B cell (primary cell): Measurements from ENCODE around the gene EPHA7. TPM values are rescaled to one million over a fixed set of nuclear protein-coding genes. Genes with fewer than 3 reads are reported as not detected.

ENCODE experiments used
- ATAC-seq: fragments of 200-7000 bp; cut with Tn5 transposase; one replicate; pipeline ENCODE4 v1.10.0; 2021; ENCODE audit warnings: low read depth, mild to moderate bottlenecking, moderate number of reproducible peaks, moderate library complexity
- CTCF ChIA-PET: fragments of 350-600 bp; sonication (Branson Sonifier 250); formaldehyde crosslinking; loops from one replicate; lab custom pipeline; 2021; ENCODE audit warnings: antibody characterized with exemption, inconsistent platforms; lab: Charles Lee
- POLR2A ChIA-PET: fragments of 350-600 bp; sonication (Branson Sonifier 250); formaldehyde crosslinking; loops from one replicate; lab custom pipeline; 2021; ENCODE audit warnings: antibody characterized with exemption; lab: Charles Lee
- DNase-seq: peaks from one replicate; pipeline ENCODE4 v3.0.0; 2013
- H2AFZ ChIP-seq: 2 replicates; pipeline ENCODE4 v1.6.1; 2012; ENCODE audit warnings: mild to moderate bottlenecking, low read depth, low read length; ENCODE audit not compliant: insufficient read depth, poor library complexity, severe bottlenecking
- H3K27ac ChIP-seq, 2 donors: 1 replicate in 1 of 2; 2 replicates in 1 of 2; pipeline ENCODE4 v1.5.1; 2012 to 2013; ENCODE audit warnings: low read length in 2 of 2, mild to moderate bottlenecking in 2 of 2, moderate library complexity in 1 of 2
- H3K27me3 ChIP-seq, 4 experiments: fragments of 200-600 bp in 1 of 4; sonication (generic) in 1 of 4; replicated peaks in 1 of 4; 1 replicate in 2 of 4; 2 replicates in 2 of 4; pipeline versions ENCODE4 v1.6.1 to v1.7.0; 2013 to 2016; ENCODE audit warnings: low read length in 3 of 4, mild to moderate bottlenecking in 2 of 4, mixed read lengths in 1 of 4, moderate library complexity in 1 of 4; ENCODE audit not compliant: insufficient read depth in 4 of 4, control insufficient read depth in 3 of 4; ENCODE audit errors: control extremely low read depth in 1 of 4
- H3K36me3 ChIP-seq, 2 experiments: replicated peaks in 1 of 2; 1 replicate in 1 of 2; 2 replicates in 1 of 2; pipeline versions ENCODE4 v1.6.1 to v1.7.1; 2013; ENCODE audit warnings: low read length in 1 of 2; ENCODE audit not compliant: insufficient read depth in 2 of 2, control insufficient read depth in 1 of 2; ENCODE audit errors: control extremely low read depth in 1 of 2, extremely low read depth in 1 of 2
- H3K4me1 ChIP-seq, 2 donors: fragments of 200-600 bp in 1 of 2; sonication (generic) in 1 of 2; 1 replicate in 1 of 2; 2 replicates in 1 of 2; pipeline versions ENCODE4 v1.5.1 to v1.6.1; 2013 to 2017; ENCODE audit warnings: low read length in 2 of 2; ENCODE audit not compliant: control insufficient read depth in 2 of 2, insufficient read depth in 2 of 2
- H3K4me2 ChIP-seq: replicated peaks from 2 replicates; pipeline ENCODE3; 2012; ENCODE audit warnings: mild to moderate bottlenecking, low read depth, low read length; ENCODE audit not compliant: poor library complexity, severe bottlenecking
- H3K4me3 ChIP-seq, 5 experiments: fragments of 200-600 bp in 1 of 5; sonication (generic) in 1 of 5; 1 replicate in 3 of 5; 2 replicates in 2 of 5; pipeline versions ENCODE4 v1.5.1 to v1.7.0; 2011 to 2016; ENCODE audit warnings: low read length in 4 of 5, mild to moderate bottlenecking in 4 of 5, low read depth in 2 of 5, control low read depth in 1 of 5, moderate library complexity in 1 of 5; ENCODE audit not compliant: insufficient read depth in 1 of 5; ENCODE audit errors: control extremely low read depth in 1 of 5, extremely low read depth in 1 of 5
- H3K79me2 ChIP-seq: fragments of 200-600 bp; sonication (generic); one replicate; pipeline ENCODE4 v1.6.0; 2016; ENCODE audit warnings: low read length; ENCODE audit not compliant: control insufficient read depth, insufficient read depth
- H3K9ac ChIP-seq: fragments of 200-600 bp; sonication (generic); 2 replicates; pipeline ENCODE4 v1.6.1; 2017; ENCODE audit warnings: mild to moderate bottlenecking, low read length, moderate library complexity
- H3K9me3 ChIP-seq, 3 donors: one replicate each; pipeline versions ENCODE4 v1.6.1 to v1.7.1; 2013; ENCODE audit warnings: low read length in 2 of 3; ENCODE audit not compliant: control insufficient read depth in 2 of 3, insufficient read depth in 1 of 3; ENCODE audit errors: control extremely low read depth in 1 of 3
- H4K20me1 ChIP-seq: 2 replicates; pipeline ENCODE4 v1.6.0; 2012; ENCODE audit warnings: mild to moderate bottlenecking, low read length; ENCODE audit not compliant: insufficient read depth, control insufficient read depth, poor library complexity, severe bottlenecking
- H3K27ac Mint-ChIP-seq: one replicate; pipeline ENCODE4 v1.8.0; 2021; ENCODE audit warnings: mixed read lengths
- H3K27me3 Mint-ChIP-seq: one replicate; pipeline ENCODE4 v1.8.0; 2021; ENCODE audit warnings: mixed read lengths
- H3K4me1 Mint-ChIP-seq: one replicate; pipeline ENCODE4 v1.8.0; 2021; ENCODE audit warnings: mixed read lengths
- H3K4me3 Mint-ChIP-seq: one replicate; pipeline ENCODE4 v1.8.0; 2021; ENCODE audit warnings: mixed read lengths
- H3K9me3 Mint-ChIP-seq: one replicate; pipeline ENCODE4 v1.8.0; 2022; ENCODE audit warnings: mixed read lengths; ENCODE audit not compliant: insufficient read depth
- EZH2 ChIP-seq: IDR thresholded peaks from 2 replicates; pipeline ENCODE4 v1.6.1; 2012; ENCODE audit warnings: borderline replicate concordance, low read depth, mild to moderate bottlenecking, moderate library complexity, low read length; ENCODE audit not compliant: insufficient read depth, poor library complexity, severe bottlenecking
- WGBS: methylation state at CpG from one replicate; pipeline ENCODE4 v1.1.5; 2013; ENCODE audit warnings: missing lambda C conversion rate; ENCODE audit not compliant: insufficient coverage; 5-methylcytosine and 5-hydroxymethylcytosine counted together
- intact Hi-C: fragments of 100-400 bp; cut with micrococcal nuclease; formaldehyde crosslinking; loops from one replicate; pipeline ENCODE4 v1.10.0; 2022
- polyA plus RNA-seq: library from polyadenylated mRNA; depleted of rRNA; stranded (reverse); fragments of >200 nt; gene quantifications from 2 replicates; pipeline ENCODE4 v1.2.3, GENCODE V29; 2012
- total RNA-seq, 2 donors: library from RNA; stranded (reverse); fragments of 120-200 nt in 1 of 2; gene quantifications; 1 replicate in 1 of 2; 2 replicates in 1 of 2; pipeline versions ENCODE4 v1.2.3 to v1.2.4, GENCODE V29; 2013 to 2022
- TF ChIP-seq, protein P1 (sequence below): fragments of 200-600 bp; IDR thresholded peaks from one replicate; pipeline ENCODE4 v1.8.0; 2022; ENCODE audit warnings: antibody characterized with exemption, mild to moderate bottlenecking

The EPHA7 gene
- total and polyA plus RNA-seq, 2 donors (not counting 1 experiment from before 2014, with no cell fraction given): not detected

DNA sequence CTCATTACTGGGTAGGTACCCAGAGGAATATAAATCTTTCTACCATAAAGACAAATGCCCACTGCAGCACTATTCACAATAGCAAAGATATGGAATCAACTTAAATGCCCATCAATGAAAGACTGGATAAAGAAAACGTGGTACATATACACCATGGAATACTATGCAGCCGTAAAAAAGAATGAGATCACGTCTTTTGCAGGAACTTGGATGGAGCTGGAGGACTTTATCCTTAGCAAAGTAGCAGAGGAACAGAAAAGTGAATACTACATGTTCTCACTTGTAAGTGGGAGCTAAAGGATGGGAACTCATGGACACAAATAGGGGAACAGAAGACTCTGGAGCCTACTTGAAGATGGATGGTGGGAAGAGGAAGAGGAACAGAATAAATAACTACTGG lies 119.7 kb downstream of the EPHA7 start:
- H2AFZ ChIP-seq: no peak overlapping the region
- peaks cover 5% of the 10 kb centered on the region for H3K9me3 Mint-ChIP-seq
- H3K27me3 ChIP-seq: no peaks in the 10 kb centered on the region
- no peaks in the 10 kb centered on the region for H3K9me3 ChIP-seq
- no peaks in the 10 kb centered on the region for H3K27me3 Mint-ChIP-seq
- no peak overlapping the region for H3K4me3 ChIP-seq
- ChIA-PET CTCF (no interaction called here), POLR2A (no interaction called here)
- intact Hi-C loops: no loop called here
- no peak overlapping the region for H3K4me2 ChIP-seq
- no peaks in the 10 kb centered on the region for H3K4me1 Mint-ChIP-seq
- no peak overlapping the region for H3K4me3 Mint-ChIP-seq
- TF ChIP-seq, protein P1, sequence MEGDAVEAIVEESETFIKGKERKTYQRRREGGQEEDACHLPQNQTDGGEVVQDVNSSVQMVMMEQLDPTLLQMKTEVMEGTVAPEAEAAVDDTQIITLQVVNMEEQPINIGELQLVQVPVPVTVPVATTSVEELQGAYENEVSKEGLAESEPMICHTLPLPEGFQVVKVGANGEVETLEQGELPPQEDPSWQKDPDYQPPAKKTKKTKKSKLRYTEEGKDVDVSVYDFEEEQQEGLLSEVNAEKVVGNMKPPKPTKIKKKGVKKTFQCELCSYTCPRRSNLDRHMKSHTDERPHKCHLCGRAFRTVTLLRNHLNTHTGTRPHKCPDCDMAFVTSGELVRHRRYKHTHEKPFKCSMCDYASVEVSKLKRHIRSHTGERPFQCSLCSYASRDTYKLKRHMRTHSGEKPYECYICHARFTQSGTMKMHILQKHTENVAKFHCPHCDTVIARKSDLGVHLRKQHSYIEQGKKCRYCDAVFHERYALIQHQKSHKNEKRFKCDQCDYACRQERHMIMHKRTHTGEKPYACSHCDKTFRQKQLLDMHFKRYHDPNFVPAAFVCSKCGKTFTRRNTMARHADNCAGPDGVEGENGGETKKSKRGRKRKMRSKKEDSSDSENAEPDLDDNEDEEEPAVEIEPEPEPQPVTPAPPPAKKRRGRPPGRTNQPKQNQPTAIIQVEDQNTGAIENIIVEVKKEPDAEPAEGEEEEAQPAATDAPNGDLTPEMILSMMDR: no peak
- no peak for TF ChIP-seq EZH2
- no peak overlapping the region for H3K27ac ChIP-seq
- no peaks in the 10 kb centered on the region for H4K20me1 ChIP-seq
- WGBS: no CpG with 5 or more reads among the region's 3 CpGs
- no peaks in the 10 kb centered on the region for H3K79me2 ChIP-seq
- H3K9ac ChIP-seq: no peak overlapping the region
- H3K27ac Mint-ChIP-seq: no peak overlapping the region
- ATAC-seq (no peak), DNase-seq (no peak)
- H3K4me1 ChIP-seq: no peaks in the 10 kb centered on the region
- H3K36me3 ChIP-seq: no peaks in the 10 kb centered on the region

- no peaks in the 10 kb centered on the region for H3K36me3 ChIP-seq
- no peak for TF ChIP-seq EZH2
- TF ChIP-seq, protein P1: no peak
- H3K79me2 ChIP-seq: no peaks in the 10 kb centered on the region
- no peak overlapping the region for H3K4me2 ChIP-seq
- no peak for ATAC-seq
- intact Hi-C loops: no loop called here
- H3K27me3 ChIP-seq: no peaks in the 10 kb centered on the region
- Mint-ChIP-seq H3K27ac (no peak overlapping the region), H3K4me3 (no peak overlapping the region), H3K27me3 (no peaks in the 10 kb centered on the region), H3K4me1 (no peaks in the 10 kb centered on the region), H3K9me3 (peaks cover 5% of the 10 kb centered on the region)
- DNase-seq: no peak
- no peaks in the 10 kb centered on the region for H3K4me1 ChIP-seq
- H3K4me3 ChIP-seq: no peak overlapping the region
- no peaks in the 10 kb centered on the region for H3K9me3 ChIP-seq
- H2AFZ ChIP-seq: no peak overlapping the region
- no peak overlapping the region for H3K9ac ChIP-seq
- CTCF ChIA-PET: no interaction called here
- H3K27ac ChIP-seq: no peak overlapping the region
- POLR2A ChIA-PET: no interaction called here
- H4K20me1 ChIP-seq: no peaks in the 10 kb centered on the region
Measured at GRCh38 chr6:93295631-93296030, 123.7 kb downstream of the EPHA7 start.
